Fibroblast of the conjunctiva (primary cell): ENCODE measurements around the gene ETV3.
A peak's percentile ranks its signal among the peaks of the same experiment; 100 is the strongest.

Source experiments
- DNase-seq: peaks from one replicate; pipeline ENCODE4 v3.0.0-alpha.2; 2010; ENCODE audit warnings: low read depth

The ETV3 gene

GRCh38 chr1:157091668-157092273 lies 46.4 kb downstream of the ETV3 start:
- DNase-seq: no peak

- DNase-seq: no peak
Observed at GRCh38 chr1:157091186-157091585, 47.0 kb downstream of the ETV3 start.

GRCh38 chr1:157090771-157091170 lies 47.4 kb downstream of the ETV3 start:
- DNase-seq: no peak

- DNase-seq: peak; percentile 90
Observed at GRCh38 chr1:157090196-157090647, 48.0 kb downstream of the ETV3 start.

GRCh38 chr1:157089789-157090188 lies 48.4 kb downstream of the ETV3 start:
- DNase-seq: no peak

GRCh38 chr1:157088607-157089006 lies 49.6 kb downstream of the ETV3 start:
- DNase-seq: no peak

GRCh38 chr1:157087030-157087429 lies 51.2 kb downstream of the ETV3 start:
- DNase-seq: no peak

GRCh38 chr1:157086299-157086698 lies 51.9 kb downstream of the ETV3 start:
- DNase-seq: no peak

GRCh38 chr1:157085421-157085820 lies 52.8 kb downstream of the ETV3 start:
- DNase-seq: no peak

- no peak for DNase-seq
Observed at GRCh38 chr1:157084720-157085119, 53.5 kb downstream of the ETV3 start.

GRCh38 chr1:157081707-157082106 lies 56.5 kb downstream of the ETV3 start:
- DNase-seq: no peak

GRCh38 chr1:157080714-157081113 lies 57.5 kb downstream of the ETV3 start:
- DNase-seq: no peak

GRCh38 chr1:157077394-157077793 lies 60.8 kb downstream of the ETV3 start:
- no peak for DNase-seq

- DNase-seq: peak; percentile 17
Observed at GRCh38 chr1:157073944-157074685, 64.1 kb downstream of the ETV3 start.
